Tibial artery (tissue), 4 donors: ENCODE results near the gene KCNN1.

ENCODE experiments used
- DNase-seq, 2 donors: peaks; one replicate each; pipeline ENCODE4 v3.0.0-alpha.2; 2019
- H3K27ac ChIP-seq, 2 donors: fragments of 200-600 bp; sonication (generic) in 1 of 2; 1 replicate in 1 of 2; 2 replicates in 1 of 2; pipeline ENCODE4 v1.5.1; 2018 to 2019; ENCODE audit warnings: mild to moderate bottlenecking in 1 of 2
- H3K27me3 ChIP-seq, 2 donors: fragments of 200-600 bp; sonication (generic) in 1 of 2; one replicate each; pipeline versions ENCODE4 v1.5.1 to v1.6.0; 2016 to 2019
- H3K36me3 ChIP-seq, 3 donors: fragments of 200-600 bp; sonication (generic) in 2 of 3; one replicate each; pipeline ENCODE4 v1.5.1; 2016 to 2019; ENCODE audit warnings: mild to moderate bottlenecking in 2 of 3
- H3K4me1 ChIP-seq, 4 donors: fragments of 200-600 bp; sonication (generic) in 2 of 4; 1 replicate in 3 of 4; 2 replicates in 1 of 4; pipeline ENCODE4 v1.5.1; 2016 to 2019
- H3K4me3 ChIP-seq, 2 donors: fragments of 200-600 bp; sonication (generic) in 1 of 2; 1 replicate in 1 of 2; 2 replicates in 1 of 2; pipeline ENCODE4 v1.5.1; 2018 to 2019; ENCODE audit warnings: mild to moderate bottlenecking in 2 of 2
- H3K9me3 ChIP-seq, 3 donors: fragments of 200-600 bp; sonication (generic) in 1 of 3; one replicate each; pipeline ENCODE4 v1.5.1; 2016 to 2019
- CTCF ChIP-seq, 2 experiments: fragments of 200-600 bp in 1 of 2; fragments of 450-650 bp in 1 of 2; IDR thresholded peaks; one replicate each; pipeline ENCODE4 v1.5.1; 2017 to 2019; ENCODE audit warnings: antibody characterized with exemption in 2 of 2, mild to moderate bottlenecking in 1 of 2, moderate library complexity in 1 of 2
- intact Hi-C: fragments of 100-400 bp; cut with DNase I; formaldehyde crosslinking; loops from one replicate; pipeline ENCODE4 v1.15.0; 2023; ENCODE audit warnings: low total_unique reads

The KCNN1 gene

DNA sequence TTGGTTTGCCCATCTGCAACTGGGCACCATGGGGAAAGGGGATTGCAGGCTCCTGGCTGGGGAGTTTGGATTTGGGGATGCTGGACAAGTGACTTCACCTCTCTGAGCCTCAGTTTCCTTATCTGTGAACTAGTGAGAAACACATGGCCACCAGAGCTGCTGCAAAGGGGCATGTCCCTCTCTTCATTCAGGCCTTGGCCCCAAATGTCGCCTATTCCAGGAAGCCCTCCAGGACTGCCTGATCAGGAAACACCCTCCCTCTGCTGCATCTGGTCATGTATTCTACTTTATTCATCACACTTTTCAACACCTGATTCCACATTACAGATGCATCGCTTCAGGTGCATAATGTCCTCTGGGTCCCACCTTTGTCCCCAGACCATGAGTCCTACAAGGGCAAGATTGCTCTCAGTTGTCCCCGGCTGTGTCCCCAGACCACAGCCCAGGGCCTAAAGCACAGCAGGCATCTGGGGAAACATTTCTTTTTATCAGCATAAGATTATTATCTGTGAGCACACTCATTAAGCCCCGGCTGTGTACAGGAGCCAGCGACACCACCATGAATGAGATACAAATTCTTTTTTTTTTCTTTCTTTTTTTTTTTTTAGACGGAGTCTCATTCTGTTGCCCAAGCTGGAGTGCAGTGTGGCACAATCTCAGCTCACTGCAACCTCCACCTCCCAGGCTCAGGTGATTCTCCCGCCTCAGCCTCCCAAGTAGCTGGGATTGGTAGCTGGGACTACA is 78.6 kb downstream of the KCNN1 start:
- peak overlapping the region; percentile 79 to 81 for H3K27ac ChIP-seq
- H3K4me3 ChIP-seq = peak overlapping the region; percentile 40 to 50

DNA sequence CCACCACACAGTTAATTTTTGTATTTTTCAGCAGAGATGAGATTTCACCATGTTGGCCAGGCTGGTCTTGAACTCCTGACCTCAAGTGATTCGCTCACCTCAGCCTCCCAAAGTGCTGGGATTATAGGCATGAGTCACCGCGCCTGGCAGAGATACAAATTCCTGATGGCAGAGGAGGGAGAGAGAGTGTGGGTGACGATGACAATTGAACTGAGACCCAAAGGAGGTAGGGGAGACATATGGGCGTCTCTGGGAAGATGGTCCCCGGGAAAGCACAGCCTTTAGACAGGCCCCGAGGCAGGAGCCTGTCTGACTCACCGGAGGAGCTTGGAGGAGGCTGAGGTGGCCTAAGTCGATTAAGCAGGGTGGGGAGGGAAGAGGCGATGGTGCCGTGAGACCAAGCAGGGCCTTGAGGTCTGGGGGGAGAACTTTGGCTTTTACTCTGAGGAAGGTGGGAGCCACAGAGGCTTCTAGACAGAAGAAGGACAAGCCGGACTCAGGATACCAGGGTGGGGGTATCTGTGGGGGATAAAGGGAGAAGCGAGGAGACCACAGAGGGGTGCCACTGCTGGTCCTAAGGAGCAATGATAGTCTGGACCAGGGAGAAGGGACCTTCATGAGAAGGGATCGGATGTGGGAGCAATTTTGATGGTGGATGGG is 79.3 kb downstream of the KCNN1 start:
- H3K27me3 ChIP-seq = no peaks in the 10 kb centered on the region
- H3K9me3 ChIP-seq = no peaks in the 10 kb centered on the region
- H3K4me1 ChIP-seq = peaks cover 0 to 60% (median 42%) of the 10 kb centered on the region in 4 donors
- H3K27ac ChIP-seq = peak overlapping the region; percentile 79 to 81
- no peak for DNase-seq
- H3K36me3 ChIP-seq = no peaks in the 10 kb centered on the region
- intact Hi-C loops = no loop called here
- no peak overlapping the region for H3K4me3 ChIP-seq
- TF ChIP-seq CTCF (IDR thresholded peaks at IDR 0.05) = no peak

More for the DNA sequence above, 78.6 kb downstream of the KCNN1 start:
- no peak for TF ChIP-seq CTCF (IDR thresholded peaks at IDR 0.05)
- intact Hi-C loops = no loop called here
- Histone ChIP-seq H3K27me3 (no peaks in the 10 kb centered on the region), H3K4me1 (peaks cover 0 to 53% (median 36%) of the 10 kb centered on the region in 4 donors), H3K9me3 (no peaks in the 10 kb centered on the region), H3K36me3 (no peaks in the 10 kb centered on the region)
- no peak for DNase-seq

DNA sequence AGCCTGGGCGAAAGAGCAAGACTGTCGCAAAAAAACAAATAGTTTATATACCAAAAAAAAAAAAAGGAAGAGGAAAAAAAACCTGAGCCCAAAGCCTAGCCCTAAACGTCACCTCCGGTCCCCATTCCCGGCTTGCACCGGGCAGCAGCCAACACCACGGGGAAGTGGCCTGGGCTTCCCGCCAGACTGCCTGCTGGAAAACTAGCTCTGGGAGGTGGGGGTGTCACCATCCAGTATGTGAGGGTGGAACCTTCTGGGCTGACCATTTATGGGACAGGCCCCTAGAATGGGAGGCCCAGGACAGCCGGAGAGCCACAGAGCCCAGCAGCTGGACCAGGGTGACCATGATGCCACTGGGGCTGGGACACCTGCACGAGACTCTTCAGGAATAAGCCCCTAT is 82.5 kb downstream of the KCNN1 start:
- Histone ChIP-seq H3K27ac (peak overlapping the region; percentile 73 to 79), H3K4me3 (no peak overlapping the region), H3K4me1 (peaks cover 0 to 90% (median 58%) of the 10 kb centered on the region in 4 donors), H3K27me3 (no peaks in the 10 kb centered on the region), H3K36me3 (no peaks in the 10 kb centered on the region), H3K9me3 (no peaks in the 10 kb centered on the region)
- no peak for TF ChIP-seq CTCF (IDR thresholded peaks at IDR 0.05)
- peak; percentile 90 to 98 for DNase-seq
- intact Hi-C loops = no loop called here
